ENCODE results near the gene STAP2. TPM values are rescaled to one million over a fixed set of nuclear protein-coding genes. Genes with fewer than 3 reads are reported as not detected.
A peak's percentile ranks its signal among the peaks of the same experiment; 100 is the strongest.

Gene STAP2
- total and polyA plus RNA-seq, 2 donors (not counting 3 experiments of a cell fraction or from before 2014, with no cell fraction given): 12.2 to 21.7 TPM

GRCh38 chr19:4375164-4376027, 36.8 kb upstream of the STAP2 start:
- no peaks in the 10 kb centered on the region for H3K9me1 ChIP-seq (replicated peaks; ENCODE audit: control insufficient read depth, extremely low read depth, insufficient read depth, low read length)
- peak overlapping the region; percentile 51 for H3K27ac ChIP-seq (ENCODE audit: insufficient read depth, low read depth, low read length)
- dilution Hi-C loops (cut with MboI; ENCODE audit: extremely low pct_ligation_motif_present, low sequenced_read_pairs): no loop called here
- peaks cover 49% of the 10 kb centered on the region for H3K4me1 ChIP-seq (ENCODE audit: control insufficient read depth, extremely low read depth, insufficient read depth, low read length)
- no peak overlapping the region for H3K9ac ChIP-seq (replicated peaks; ENCODE audit: extremely low read depth, insufficient read depth, low read length)
- intact Hi-C loops (cut with micrococcal nuclease): no loop called here
- peak; percentile 89 for FAIRE-seq
- H3K27me3 ChIP-seq (ENCODE audit: control insufficient read depth in 2 of 2, insufficient read depth in 2 of 2, low read length in 2 of 2): no peaks in the 10 kb centered on the region
- H4K20me1 ChIP-seq (replicated peaks; ENCODE audit: control insufficient read depth, extremely low read depth, insufficient read depth, low read length): no peaks in the 10 kb centered on the region
- peaks cover 96% of the 10 kb centered on the region for H3K79me2 ChIP-seq (ENCODE audit: control insufficient read depth, insufficient read depth, low read length)
- ChIA-PET CTCF (interaction anchor here (1.0 to 8.7 kb wide), 6 partner anchors 10 to 26 kb away, joined by 4 to 105 read pairs (median 9); partner anchors contain the start of genes CHAF1A and SH3GL1), POLR2A (interaction anchor here (0.5 to 0.8 kb wide), 2 partner anchors 27 to 28 kb away, joined by 3 read pairs; partner anchors contain the start of gene CHAF1A)
- BruUV-seq (replicated peaks): no TSS peak
- no peak for TF ChIP-seq FOS (IDR thresholded peaks at IDR 0.05; ENCODE audit: borderline replicate concordance, insufficient read depth, low read length)
- peak; percentile 52 to 68 for TF ChIP-seq CTCF (IDR thresholded peaks at IDR 0.05; ENCODE audit: extremely low read depth in 1 of 2, insufficient read depth in 1 of 2, low read depth in 1 of 2, low read length in 2 of 2)
- no peak for TF ChIP-seq POLR2AphosphoS5 (IDR thresholded peaks at IDR 0.05; ENCODE audit: insufficient read depth, low read depth, low read length)
- TF ChIP-seq JUN (IDR thresholded peaks at IDR 0.05; ENCODE audit: borderline replicate concordance, insufficient read depth, insufficient read length, low read depth): peak; percentile 35
- no peak for TF ChIP-seq GATA2 (IDR thresholded peaks at IDR 0.05; ENCODE audit: insufficient read depth, insufficient read length, low read depth, low read length)
- peaks cover 0 to 10% of the 10 kb centered on the region in 2 experiments for H3K36me3 ChIP-seq (ENCODE audit: control insufficient read depth in 2 of 2, extremely low read depth in 1 of 2, insufficient read depth in 2 of 2, low read length in 2 of 2)
- H2AFZ ChIP-seq (ENCODE audit: low read depth, low read length): no peak overlapping the region
- H3K4me2 ChIP-seq (ENCODE audit: insufficient read depth, low read length): no peak overlapping the region
- H3K9me3 ChIP-seq (replicated peaks; ENCODE audit: control insufficient read depth, insufficient read depth, low read length): no peaks in the 10 kb centered on the region
- H3K4me3 ChIP-seq (replicated peaks in 1 of 3; ENCODE audit: insufficient read depth in 1 of 3, low read depth in 1 of 3, low read length in 3 of 3): no peak overlapping the region
- peak; percentile 62 for DNase-seq (ENCODE audit: low read depth, low spot score)
